HG02678 (cell line): Measurements from ENCODE around the gene GREB1.

Source experiments
- ATAC-seq: cut with Tn5 transposase; IDR thresholded peaks from one replicate; pipeline ENCODE4 v1.9.1; 2021; ENCODE audit warnings: mild to moderate bottlenecking, moderate library complexity; ENCODE audit not compliant: unreplicated experiment

The GREB1 gene

DNA sequence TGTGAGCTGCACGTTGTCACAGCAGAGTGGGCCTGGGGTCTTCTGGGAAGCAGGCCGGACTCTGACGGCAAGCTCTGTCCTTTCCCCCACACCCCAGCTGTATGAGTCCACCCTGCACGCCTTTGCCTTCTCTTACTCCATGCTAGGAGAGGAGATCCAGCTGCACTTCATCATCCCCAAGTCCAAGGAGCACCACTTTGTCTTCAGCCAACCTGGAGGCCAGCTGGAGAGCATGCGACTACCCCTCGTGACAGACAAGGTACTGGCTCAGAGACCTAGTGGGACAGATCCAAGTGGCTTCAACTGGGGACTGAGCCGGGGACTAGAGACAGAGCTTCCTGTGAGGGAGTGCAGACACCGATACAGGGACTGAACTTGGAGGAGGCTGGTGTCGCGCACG lies 96.0 kb downstream of the GREB1 start:
- no peak for ATAC-seq

DNA sequence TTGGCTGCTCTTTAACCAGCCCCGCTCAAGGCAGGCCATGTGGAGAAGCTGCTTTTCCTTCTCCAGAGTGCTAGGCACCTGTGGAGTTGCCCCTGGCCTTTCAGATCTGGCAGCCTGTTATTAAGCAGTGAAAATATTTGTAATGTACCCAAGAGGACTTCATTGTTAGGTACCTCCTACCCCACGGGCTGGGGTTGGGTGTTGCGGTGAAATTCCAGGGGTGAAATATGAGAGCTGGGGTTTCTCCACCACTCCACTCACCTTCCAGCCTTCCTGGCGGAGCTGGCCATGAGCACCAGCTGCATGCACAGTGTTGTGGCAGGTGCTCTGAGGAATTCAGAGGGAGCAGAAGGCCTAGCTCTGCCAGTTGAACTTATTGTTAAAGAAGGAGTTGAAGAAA lies 97.0 kb downstream of the GREB1 start:
- no peak for ATAC-seq

DNA sequence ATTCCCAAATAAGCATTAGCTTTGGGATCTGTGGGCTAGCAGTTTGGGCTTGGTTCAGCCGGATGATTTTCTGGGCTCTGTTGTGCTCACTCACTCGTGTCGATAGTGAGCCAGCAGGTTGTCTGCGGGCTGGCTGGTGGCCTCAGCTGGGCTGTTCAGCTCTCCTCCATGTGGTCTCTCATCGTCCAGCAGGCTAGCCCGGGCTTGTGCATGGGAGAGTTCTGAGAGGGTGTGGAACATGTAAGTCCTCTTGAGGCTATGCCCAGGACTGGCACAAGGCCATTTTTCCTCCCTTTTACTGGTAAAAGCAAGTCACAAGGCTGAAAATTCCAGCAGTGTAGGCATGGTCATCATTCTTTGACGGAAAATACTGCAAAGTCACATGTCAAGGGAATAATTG lies 97.6 kb downstream of the GREB1 start:
- no peak for ATAC-seq

DNA sequence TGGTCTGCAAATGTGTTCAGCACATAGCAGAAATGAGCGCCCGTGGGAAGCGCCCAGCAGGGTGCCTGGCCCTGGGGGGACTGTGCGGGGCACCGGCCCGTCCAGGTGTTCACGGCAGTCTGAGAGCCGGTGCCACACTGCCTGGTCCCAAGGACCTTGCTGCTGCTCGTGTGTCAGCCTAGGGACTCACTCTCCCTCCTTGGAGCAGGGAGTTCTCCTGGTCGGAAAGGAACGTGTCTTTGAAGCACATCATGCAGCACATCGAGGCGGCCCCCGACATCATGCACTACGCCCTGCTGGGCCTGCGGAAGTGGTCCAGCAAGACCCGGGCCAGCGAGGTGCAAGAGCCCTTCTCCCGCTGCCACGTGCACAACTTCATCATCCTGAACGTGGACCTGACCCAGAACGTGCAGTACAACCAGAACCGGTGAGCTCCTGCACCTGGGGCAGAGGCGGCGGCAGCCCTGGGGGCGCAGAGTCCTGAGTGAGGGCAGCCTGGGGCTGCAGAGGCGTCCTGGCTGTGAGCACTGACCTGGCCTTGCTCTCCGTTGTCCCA lies 100.2 kb downstream of the GREB1 start:
- ATAC-seq, result no peak

DNA sequence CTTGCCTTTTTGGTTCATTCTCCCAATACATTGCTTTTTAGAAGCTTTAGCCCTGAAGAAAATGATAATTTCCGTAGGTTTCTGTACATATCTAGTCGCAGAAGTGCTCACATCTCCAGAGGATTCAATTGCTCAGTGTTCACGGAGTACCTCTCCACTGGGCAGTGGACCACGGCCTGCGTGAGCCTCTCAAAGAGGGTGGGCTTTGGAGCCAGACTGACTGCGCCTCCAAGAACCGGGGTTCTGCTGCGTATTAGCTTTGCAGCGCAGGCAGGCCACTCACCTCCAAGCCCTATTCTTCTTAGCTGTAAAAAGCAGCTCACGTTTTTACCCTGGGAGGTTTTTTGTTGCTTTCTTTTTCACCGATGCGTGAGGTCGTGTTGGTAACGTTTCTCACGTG lies 100.7 kb downstream of the GREB1 start:
- ATAC-seq, result no peak

DNA sequence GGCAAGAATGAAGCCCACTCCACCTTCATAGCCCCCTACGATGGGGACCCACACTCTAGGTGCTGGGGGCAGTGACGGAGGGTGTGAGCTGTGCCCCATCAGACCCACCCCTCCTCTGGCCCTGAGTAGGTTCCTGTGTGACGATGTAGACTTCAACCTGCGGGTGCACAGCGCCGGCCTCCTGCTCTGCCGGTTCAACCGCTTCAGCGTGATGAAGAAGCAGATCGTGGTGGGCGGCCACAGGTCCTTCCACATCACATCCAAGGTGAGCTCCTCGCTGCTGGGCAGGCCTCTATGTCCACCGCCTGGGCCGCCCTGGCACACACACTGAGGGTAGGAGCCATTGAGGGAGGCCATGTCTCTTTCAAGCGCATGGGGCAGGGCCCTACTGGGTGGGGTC lies 101.3 kb downstream of the GREB1 start:
- ATAC-seq, result no peak

DNA sequence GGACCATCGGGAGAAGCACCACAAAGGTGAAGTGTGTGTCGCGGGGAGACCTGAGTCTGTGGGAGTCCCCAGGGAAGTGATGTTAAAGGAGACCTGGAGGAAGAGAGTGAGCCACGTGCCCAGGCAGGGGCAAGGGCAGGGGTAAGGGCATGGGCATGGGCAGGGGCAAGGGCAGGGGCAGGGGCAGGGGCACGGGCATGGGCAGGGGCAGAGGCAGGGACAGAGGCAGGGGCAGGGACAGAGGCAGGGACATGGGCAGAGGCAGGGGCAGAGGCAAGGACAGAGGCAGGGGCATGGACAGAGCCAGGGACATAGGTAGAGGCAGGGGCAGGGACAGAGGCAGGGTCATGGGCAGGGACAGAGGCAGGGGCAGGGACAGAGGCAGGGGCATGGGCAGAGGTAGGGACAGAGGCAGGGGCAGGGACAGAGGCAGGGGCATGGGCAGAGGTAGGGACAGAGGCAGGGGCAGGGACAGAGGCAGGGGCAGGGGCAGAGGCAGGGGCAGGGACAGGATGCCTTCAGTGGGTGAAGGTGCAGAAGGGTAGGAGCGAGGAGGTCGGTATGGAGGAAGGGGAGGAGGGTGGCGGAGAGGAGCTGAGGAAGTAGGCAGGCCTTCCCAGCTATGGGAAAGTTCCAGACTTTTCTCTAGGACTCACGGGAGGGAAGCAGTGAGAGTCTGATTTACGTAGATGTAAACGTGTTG lies 102.9 kb downstream of the GREB1 start:
- no peak for ATAC-seq

DNA sequence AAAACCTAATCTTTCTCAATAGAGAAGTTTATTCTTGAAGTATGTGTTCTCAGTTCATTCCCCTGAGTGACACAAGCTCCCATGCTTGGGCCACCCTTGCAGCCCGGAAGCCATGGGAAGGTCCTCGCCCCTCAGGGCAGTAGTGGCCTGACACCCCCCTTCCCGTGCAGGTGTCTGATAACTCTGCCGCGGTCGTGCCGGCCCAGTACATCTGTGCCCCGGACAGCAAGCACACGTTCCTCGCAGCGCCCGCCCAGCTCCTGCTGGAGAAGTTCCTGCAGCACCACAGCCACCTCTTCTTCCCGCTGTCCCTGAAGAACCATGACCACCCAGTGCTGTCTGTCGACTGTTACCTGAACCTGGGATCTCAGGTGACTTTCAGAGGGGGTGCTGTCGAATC lies 103.7 kb downstream of the GREB1 start:
- ATAC-seq, result no peak

DNA sequence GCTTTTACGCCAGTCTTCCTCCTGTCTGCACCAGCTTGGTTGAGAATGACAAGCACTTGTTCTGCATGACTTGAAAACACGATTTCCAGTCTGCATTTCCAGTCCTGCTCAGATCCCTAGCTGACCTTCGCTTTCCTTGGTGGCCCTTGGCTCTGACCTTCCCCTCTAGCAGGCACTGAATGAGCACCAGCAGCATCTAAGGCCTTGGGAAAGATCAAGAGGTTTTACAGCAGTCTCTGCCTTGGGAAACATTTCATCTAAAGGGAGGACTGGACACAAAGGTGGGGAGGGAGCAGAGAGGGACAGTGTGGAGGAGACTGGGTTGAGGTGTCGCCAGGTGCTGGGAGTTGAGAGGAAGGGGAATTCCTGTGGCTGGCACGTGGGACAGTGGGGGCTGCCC lies 105.7 kb downstream of the GREB1 start:
- ATAC-seq, result no peak

DNA sequence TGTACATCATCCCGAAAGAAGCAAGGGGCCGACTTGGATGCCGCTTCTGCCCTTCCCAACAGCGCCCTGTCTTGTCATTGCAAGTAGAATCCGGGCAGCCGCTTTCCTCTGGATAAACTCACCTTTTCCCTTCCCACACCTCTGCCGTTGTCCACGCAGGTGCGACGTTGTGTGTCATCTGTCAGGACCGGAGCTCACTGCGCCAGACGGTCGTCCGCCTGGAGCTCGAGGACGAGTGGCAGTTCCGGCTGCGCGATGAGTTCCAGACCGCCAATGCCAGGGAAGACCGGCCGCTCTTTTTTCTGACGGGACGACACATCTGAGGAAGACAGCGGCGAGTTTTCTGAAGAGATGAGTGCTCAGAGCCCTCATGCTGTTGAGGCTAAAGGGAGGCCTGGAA lies 106.3 kb downstream of the GREB1 start:
- ATAC-seq, result no peak

DNA sequence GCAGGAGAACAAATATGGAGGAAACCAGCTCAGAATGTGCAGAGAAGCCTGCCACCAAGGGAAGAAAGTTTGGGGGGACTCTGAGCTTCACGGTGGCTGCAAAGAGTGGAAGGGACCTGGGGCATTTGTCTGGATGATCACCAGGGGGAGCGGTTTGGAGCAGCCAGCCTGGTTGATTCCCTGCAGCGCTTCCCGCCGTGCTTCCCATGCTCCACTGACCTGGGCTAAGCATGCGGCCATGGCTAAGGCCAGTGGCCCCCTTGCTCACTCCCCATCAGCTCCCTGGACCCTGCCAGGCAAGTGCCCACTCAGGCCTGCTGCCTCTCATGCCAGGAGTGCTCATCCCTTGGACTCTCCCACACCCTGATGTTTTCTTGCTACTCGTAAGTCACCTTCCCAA lies 109.1 kb downstream of the GREB1 start:
- no peak for ATAC-seq

DNA sequence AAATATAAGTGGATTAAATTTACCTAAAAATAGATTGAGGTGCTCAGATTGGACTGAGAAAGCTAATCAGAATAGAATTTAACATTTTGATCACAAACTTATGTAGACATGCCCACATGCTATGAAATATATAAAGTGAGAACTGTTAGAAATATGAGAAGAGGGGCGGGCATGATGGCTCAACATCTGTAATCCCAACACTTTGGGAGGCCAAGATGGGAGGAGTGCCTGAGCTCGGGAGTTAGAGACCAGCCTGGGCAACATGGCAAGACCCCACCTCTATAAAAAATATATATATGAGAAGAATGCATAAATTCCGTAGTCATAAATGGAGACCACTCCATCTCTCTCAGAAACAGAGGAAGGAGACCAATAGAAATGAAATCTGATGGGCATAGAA lies 110.4 kb downstream of the GREB1 start:
- ATAC-seq, result no peak

DNA sequence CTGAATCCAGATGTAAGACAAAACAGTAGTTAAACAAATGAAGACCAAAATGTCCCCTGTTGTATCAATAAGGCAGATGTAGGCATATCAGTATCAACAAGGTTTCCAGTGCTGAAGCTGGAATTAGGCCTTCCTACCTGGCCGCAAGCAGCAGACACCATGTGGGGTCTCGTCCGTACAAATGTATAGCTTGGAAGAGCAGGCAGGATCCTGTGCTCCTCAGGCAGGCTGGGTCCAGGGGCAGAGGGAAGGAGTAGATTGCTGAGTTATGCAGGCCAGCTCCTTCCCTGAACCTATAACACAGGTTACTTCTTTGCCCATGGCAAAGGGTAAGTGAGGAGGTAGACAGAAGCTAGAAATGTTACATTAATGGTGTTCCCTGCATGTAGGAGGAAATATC lies 112.7 kb downstream of the GREB1 start:
- ATAC-seq, result no peak

DNA sequence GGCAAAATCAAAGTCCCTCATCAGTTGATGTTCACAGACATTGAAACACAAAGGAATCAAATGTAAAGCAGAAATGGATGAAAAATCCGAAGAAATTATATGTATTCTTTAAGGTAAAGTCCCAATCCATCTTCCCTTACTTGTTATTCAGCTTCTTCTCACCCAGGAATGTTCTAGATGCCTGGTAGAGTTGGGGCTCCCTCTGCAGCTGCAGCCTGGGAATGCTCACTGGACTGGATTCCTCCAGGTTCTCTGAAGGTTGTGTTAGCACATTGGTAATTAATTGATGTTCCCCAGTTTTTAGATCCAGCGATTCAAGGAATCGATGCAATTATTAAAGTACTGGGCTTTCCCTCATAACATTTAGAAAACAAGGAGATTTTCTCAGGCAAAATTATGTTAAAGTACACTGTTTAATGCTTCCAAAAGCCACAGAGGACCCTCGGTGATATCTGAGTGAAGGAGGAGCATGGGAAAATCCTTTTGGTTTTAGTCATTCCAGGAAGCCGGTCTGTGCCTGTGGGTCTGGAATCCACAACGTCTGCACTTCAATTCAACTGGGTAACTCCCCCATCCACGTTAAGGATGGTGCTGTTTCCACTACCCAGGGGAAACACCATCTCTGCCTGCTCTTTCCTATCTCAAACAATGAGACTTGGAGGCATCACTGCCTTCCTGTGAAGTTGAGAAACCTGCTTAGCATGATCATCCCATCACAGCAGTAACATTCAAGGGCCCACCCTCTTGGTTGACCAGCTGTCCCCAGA lies 114.2 kb downstream of the GREB1 start:
- ATAC-seq, result no peak

DNA sequence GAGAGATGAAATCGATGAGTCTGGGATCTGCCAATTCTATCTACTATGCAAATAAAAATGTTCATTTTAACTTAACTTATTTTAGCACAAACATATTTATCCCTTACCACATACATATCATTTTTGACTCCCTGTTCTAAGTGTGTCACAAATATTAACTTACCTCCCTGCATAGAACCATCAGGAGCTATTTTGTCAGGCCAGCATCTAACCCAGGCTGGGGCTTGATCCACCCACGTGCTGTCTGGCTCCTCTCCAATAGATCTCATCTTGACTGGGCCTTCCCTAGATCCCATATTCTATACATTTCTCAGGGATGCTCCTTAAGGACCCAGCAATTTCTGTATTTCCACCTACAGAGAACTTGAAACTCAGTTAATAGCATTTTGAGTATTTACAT lies 115.2 kb downstream of the GREB1 start:
- ATAC-seq, result no peak

DNA sequence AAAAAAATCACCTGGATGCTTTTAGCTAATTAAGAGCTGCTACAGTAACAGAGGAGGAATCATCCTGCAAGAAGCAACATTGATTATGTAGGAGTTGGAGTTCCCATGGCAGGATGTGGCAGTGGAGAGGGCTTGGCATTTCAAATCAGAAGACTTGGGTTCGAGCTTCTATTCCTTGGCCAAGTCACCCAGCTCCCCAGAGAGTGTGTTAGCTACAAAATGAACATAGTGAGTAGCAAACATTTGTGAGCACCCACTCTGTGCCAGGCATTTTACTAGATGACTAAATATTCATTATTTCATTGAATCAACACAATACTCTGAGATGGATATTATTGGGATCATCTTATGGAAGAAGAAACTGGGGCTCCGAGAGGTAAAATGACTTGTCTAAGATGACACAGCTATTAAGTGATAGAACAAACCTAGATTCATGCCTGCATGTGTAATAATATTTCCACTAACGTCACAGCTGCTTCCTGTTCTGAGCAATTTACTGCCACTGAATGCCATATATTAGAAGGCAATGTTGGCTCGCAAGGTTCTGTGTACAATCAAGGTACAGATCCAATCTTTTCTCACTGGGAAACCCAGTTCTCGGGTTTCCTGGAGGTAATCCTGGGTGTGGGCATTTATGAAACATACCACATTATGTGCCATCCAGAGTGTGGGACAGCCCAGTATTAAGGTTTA lies 118.2 kb downstream of the GREB1 start:
- no peak for ATAC-seq

DNA sequence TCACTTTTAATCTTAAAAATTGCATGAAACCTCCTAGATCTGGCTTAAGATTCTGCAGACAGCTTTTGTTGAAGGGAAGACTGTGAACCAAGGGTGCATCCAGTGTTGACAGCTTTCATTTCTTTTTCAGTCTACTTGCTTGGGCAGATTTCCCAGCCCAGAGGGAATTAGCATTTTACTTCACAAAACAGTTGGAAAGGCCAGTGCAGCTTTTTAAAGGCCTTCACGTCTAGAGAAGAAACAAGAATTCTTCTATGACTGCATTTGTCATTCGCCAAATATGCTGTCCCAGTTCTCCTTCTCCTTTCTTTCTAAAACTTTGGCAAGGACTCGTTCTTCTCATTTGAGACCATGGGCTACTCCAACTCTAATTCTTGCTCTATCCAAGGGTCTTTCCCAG lies 118.7 kb downstream of the GREB1 start:
- no peak for ATAC-seq

DNA sequence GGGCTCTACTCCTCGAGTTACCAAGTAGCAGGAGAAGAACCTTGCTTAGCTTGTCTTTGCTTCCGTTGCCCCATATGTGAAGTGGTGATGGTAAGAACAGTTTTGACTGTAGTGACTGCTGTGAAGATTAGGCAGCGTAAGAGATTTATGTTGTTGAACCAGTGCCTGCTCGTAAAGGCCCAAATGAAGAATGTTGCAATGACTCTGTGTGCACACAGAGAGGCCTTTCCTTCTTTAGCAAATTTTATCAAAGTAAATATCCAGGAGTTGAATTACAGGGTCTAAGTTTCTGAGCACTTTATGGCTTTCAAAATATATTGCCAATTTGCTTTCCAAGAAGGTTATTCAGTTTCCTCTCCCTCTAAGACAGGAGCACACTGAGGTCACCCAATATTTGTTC lies 121.7 kb downstream of the GREB1 start:
- no peak for ATAC-seq

DNA sequence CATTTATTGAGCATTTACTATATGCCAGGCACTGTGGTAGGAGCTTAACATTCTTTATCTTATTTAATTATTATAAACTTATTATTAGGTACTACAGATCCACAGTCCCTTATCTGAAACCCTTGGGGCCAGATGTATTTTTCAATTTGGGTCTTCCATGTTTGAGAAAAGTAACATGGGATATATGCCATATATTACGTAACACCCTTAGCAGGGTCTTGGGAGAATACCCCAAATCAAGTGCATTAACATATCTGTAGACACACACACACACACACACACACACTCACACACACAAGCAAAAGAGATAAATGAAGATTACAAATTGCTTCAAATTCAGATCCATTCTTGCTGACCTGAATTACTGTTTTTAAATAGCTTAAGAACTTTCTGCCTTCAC lies 122.4 kb downstream of the GREB1 start:
- no peak for ATAC-seq

DNA sequence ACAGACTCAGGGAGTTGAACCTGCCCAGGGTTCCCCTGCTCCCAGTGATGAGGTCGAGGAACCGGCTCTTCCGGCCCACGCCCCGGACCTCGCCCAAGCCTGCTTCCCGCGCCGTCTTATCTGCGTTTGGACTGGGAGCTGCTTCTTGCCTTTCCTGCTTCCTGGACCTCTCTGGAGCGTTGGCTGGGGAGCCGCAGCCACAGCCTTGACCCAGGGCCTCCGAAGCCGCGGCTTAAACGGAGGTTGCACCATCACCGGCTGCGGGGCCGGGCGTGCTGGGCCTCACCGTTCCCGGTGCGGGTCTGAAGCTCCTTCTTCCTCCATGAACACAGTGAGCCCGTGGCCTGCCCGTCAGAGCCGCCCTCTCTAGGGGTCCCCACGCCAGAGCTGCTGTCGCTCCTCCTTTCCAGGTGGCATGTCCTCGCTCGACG lies 122.8 kb downstream of the GREB1 start:
- ATAC-seq, result no peak

DNA sequence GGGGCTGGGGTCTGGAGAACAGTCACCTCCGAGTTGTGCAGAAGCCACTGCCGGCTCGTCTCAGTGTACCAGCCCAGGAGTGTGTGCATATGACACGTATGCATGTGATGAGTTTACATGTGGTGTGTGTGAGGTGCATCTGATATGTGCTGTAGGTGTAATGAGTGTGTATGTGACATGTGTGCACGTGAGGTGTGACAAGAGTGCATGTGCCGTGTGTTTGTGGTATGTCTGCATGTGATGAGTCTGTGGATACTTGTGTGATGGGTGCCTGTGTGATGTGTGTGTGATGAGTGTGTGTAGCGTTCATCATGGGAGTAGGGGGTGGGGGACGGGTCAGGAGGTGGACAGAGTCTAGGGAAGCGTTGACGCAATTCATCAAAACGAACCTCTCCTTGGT lies 123.3 kb downstream of the GREB1 start:
- no peak for ATAC-seq

DNA sequence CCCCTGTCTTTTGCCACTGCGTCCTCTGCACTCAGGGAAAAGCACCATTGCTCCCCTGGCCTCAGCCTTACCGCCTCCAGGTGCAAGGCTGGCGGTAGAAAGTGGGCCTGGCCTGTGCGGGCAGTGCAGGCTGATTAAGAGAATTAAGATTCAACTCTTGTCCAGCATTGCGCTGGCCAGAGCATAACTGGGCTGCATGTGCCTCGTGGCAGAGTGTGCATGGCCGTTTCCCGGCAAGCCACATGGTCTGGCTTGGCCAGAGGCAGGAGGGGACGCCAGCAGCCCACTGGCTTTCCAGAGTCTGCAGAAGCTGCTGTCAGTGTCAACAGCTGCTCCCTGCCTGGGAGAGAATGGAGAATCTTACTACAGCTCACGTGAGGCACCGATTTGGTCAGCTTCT lies 123.8 kb downstream of the GREB1 start:
- no peak for ATAC-seq
